ENCODE measurements around the gene L3MBTL2. TPM values are rescaled to one million over a fixed set of nuclear protein-coding genes. Genes with fewer than 3 reads are reported as not detected.

Gene L3MBTL2
- 20.9 TPM for total RNA-seq (ENCODE audit: unreplicated experiment)
- long read RNA-seq, partial matches to known transcripts, result 1 of 6 reads
- long read RNA-seq, other reads (novel, unspliced or antisense), result 1 of 6 reads

DNA sequence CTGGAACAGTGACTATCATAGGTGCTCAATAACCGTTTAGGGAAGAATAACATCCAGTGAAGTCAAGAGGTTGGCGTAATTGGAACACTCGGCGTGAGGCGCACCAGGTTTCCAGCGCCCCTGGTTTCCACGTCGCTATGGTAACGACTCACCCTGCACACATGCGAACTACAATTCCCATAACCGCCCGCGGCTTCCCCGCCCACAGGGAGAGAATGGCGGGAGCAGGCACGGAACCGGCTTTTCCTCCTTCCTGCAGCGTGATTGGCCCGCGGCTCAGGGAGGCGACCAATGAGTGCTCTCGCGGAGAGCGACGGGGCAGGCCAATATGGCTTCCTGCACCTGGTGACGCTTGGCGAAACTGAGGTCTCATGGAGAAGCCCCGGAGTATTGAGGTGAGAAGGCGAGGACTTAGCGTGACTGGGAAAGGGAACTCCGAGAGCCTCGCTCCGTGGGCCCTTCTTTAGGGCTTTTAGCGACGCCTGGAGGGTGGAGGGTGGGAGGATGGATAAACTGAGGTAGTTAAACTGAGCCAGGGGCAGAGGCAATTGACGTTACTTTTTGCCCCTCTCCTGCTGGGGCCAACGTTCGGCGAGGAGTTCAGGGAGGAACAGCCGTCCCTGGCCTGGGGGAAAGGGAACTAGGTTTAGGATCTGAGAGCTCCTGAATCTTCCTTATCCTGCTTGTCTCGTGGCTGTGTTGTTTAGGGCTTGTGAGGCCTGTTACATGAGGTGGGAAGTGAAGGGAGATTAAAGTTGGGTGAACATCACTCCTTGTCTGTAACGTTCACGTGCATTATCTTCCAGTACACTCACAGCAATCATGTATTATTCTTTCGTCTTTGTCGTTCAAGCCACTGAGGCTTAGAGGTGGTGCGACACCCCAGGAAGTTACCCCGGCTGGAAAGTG lies at the start of gene L3MBTL2:
Gene L3MBTL2, plus strand, starts transcription at position 321 of the 909 bp plus-strand sequence. Its CDS starts 51 bp downstream, at position 372.
- peak within 1 kb of the TSS; percentile 90 for H3K27ac Mint-ChIP-seq (ENCODE audit: unreplicated experiment)
- H3K27me3 Mint-ChIP-seq (ENCODE audit: unreplicated experiment), result peaks cover 15% of the 10 kb centered on the region
- peak; percentile 98 for DNase-seq
- no peaks in the 10 kb centered on the region for H3K36me3 Mint-ChIP-seq (ENCODE audit: unreplicated experiment)
- peaks cover 4% of the 10 kb centered on the region for H3K4me1 Mint-ChIP-seq (ENCODE audit: low read depth, unreplicated experiment)
- H3K4me3 Mint-ChIP-seq (ENCODE audit: unreplicated experiment), result peak within 1 kb of the TSS; percentile 99
- H3K9me3 Mint-ChIP-seq (ENCODE audit: unreplicated experiment), result peaks cover 7% of the 10 kb centered on the region
- TF ChIP-seq, protein P1, sequence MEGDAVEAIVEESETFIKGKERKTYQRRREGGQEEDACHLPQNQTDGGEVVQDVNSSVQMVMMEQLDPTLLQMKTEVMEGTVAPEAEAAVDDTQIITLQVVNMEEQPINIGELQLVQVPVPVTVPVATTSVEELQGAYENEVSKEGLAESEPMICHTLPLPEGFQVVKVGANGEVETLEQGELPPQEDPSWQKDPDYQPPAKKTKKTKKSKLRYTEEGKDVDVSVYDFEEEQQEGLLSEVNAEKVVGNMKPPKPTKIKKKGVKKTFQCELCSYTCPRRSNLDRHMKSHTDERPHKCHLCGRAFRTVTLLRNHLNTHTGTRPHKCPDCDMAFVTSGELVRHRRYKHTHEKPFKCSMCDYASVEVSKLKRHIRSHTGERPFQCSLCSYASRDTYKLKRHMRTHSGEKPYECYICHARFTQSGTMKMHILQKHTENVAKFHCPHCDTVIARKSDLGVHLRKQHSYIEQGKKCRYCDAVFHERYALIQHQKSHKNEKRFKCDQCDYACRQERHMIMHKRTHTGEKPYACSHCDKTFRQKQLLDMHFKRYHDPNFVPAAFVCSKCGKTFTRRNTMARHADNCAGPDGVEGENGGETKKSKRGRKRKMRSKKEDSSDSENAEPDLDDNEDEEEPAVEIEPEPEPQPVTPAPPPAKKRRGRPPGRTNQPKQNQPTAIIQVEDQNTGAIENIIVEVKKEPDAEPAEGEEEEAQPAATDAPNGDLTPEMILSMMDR (IDR thresholded peaks at IDR 0.05; ENCODE audit: partially characterized antibody, unreplicated experiment), result no peak

DNA sequence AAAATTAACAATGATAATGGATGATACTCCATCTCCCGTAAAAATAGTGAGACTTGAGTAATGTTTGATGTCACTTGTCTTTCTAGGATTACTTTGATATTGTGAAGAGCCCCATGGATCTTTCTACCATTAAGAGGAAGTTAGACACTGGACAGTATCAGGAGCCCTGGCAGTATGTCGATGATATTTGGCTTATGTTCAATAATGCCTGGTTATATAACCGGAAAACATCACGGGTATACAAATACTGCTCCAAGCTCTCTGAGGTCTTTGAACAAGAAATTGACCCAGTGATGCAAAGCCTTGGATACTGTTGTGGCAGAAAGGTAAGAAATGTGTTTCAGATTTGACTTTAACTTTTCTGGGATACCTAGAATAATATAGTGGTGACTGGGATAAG lies 48.0 kb upstream of the L3MBTL2 start:
- Mint-ChIP-seq H3K4me1 (ENCODE audit: low read depth, unreplicated experiment) (no peaks in the 10 kb centered on the region), H3K27me3 (ENCODE audit: unreplicated experiment) (peaks cover 5% of the 10 kb centered on the region), H3K36me3 (ENCODE audit: unreplicated experiment) (no peaks in the 10 kb centered on the region), H3K27ac (ENCODE audit: unreplicated experiment) (no peak overlapping the region), H3K4me3 (ENCODE audit: unreplicated experiment) (no peak overlapping the region), H3K9me3 (ENCODE audit: unreplicated experiment) (no peaks in the 10 kb centered on the region)
- TF ChIP-seq, protein P1 (IDR thresholded peaks at IDR 0.05; ENCODE audit: partially characterized antibody, unreplicated experiment), result no peak
- DNase-seq, result no peak

DNA sequence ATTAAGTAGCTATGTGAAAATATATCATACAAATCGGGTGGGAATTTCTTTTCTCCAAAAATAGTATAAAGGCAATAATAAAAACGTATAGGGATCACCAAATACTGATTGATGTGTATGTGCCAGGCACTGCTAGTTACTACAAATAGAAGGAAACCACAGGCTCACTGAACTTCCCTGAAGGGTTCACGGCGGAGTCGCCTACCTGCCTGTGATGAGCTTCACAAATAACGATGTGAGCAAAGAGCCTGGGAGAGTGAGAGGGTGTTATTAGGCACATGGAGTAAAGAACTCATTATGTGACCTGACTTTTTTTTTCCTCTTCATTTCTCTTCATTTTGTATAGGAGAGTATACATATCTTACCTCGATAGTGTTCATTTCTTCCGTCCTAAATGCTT lies 36.0 kb upstream of the L3MBTL2 start:
- Mint-ChIP-seq H3K4me1 (ENCODE audit: low read depth, unreplicated experiment) (no peaks in the 10 kb centered on the region), H3K36me3 (ENCODE audit: unreplicated experiment) (no peaks in the 10 kb centered on the region), H3K9me3 (ENCODE audit: unreplicated experiment) (peaks cover 4% of the 10 kb centered on the region), H3K27me3 (ENCODE audit: unreplicated experiment) (peaks cover 2% of the 10 kb centered on the region), H3K27ac (ENCODE audit: unreplicated experiment) (no peak overlapping the region), H3K4me3 (ENCODE audit: unreplicated experiment) (no peak overlapping the region)
- TF ChIP-seq, protein P1 (IDR thresholded peaks at IDR 0.05; ENCODE audit: partially characterized antibody, unreplicated experiment), result no peak
- DNase-seq, result no peak

DNA sequence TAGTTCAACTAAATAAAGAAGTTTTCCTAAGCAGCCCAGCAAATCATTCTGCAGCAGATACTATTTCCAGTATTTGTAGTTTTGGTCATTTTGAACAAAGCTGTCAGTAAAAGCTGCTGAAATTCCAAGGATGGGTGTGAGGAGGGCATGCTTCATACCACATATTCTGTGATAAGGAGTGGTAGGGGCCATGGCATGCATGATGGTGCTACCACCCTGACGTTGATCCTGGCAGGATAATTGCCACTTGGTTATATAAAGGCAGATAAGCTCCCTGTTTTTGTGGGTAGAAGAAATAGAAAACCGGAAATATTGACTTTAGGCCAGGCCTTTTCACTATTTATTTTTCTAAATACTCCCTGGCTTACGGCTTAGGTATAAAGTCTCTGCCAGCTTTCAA lies 33.1 kb upstream of the L3MBTL2 start:
- H3K9me3 Mint-ChIP-seq (ENCODE audit: unreplicated experiment), result peaks cover 6% of the 10 kb centered on the region
- H3K4me3 Mint-ChIP-seq (ENCODE audit: unreplicated experiment), result no peak overlapping the region
- TF ChIP-seq, protein P1 (IDR thresholded peaks at IDR 0.05; ENCODE audit: partially characterized antibody, unreplicated experiment), result no peak
- DNase-seq, result no peak
- peaks cover 7% of the 10 kb centered on the region for H3K27me3 Mint-ChIP-seq (ENCODE audit: unreplicated experiment)
- H3K4me1 Mint-ChIP-seq (ENCODE audit: low read depth, unreplicated experiment), result no peaks in the 10 kb centered on the region
- H3K36me3 Mint-ChIP-seq (ENCODE audit: unreplicated experiment), result no peaks in the 10 kb centered on the region
- H3K27ac Mint-ChIP-seq (ENCODE audit: unreplicated experiment), result no peak overlapping the region

DNA sequence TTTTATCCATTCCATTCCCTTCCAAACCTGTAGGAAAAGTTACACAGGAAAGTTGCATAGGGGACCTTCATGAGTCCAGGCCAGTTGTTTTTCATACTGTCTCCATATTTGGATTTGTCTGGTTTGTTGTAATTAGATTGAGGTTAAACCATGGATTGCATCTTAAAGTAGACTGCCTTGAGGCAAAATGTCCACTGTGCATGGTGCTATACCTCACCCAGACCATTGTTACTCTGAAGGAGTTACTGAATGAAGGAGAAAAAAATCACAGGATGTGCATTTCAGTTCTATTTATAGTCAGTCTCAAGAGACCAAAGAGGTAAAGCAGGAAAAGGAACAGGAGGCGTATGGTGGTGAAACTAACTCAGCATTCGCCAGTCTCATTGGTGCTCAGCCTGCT lies 29.6 kb upstream of the L3MBTL2 start:
- H3K4me1 Mint-ChIP-seq (ENCODE audit: low read depth, unreplicated experiment), result peaks cover 2% of the 10 kb centered on the region
- H3K27me3 Mint-ChIP-seq (ENCODE audit: unreplicated experiment), result peaks cover 8% of the 10 kb centered on the region
- no peaks in the 10 kb centered on the region for H3K36me3 Mint-ChIP-seq (ENCODE audit: unreplicated experiment)
- TF ChIP-seq, protein P1 (IDR thresholded peaks at IDR 0.05; ENCODE audit: partially characterized antibody, unreplicated experiment), result no peak
- H3K4me3 Mint-ChIP-seq (ENCODE audit: unreplicated experiment), result no peak overlapping the region
- H3K27ac Mint-ChIP-seq (ENCODE audit: unreplicated experiment), result no peak overlapping the region
- no peak for DNase-seq
- H3K9me3 Mint-ChIP-seq (ENCODE audit: unreplicated experiment), result peaks cover 13% of the 10 kb centered on the region
